Skeletal muscle satellite cell (primary cell): ENCODE data around the gene CYP51A1.
"Not testable (repeated sequence)": the region's sequence is repeated elsewhere in the genome, so short reads cannot be mapped to it uniquely, and the experiment has no call there.

Source experiments
- H3K27me3 ChIP-seq: 2 replicates; pipeline ENCODE4 v1.7.0; 2013; ENCODE audit warnings: low read length; ENCODE audit not compliant: control insufficient read depth, insufficient read depth
- H3K36me3 ChIP-seq: 2 replicates; pipeline ENCODE4 v1.7.0; 2013; ENCODE audit warnings: mild to moderate bottlenecking, control low read depth, low read length; ENCODE audit not compliant: insufficient read depth
- H3K4me1 ChIP-seq: 2 replicates; pipeline ENCODE4 v1.7.0; 2013; ENCODE audit warnings: low read length; ENCODE audit not compliant: control insufficient read depth, insufficient read depth
- H3K4me2 ChIP-seq: 2 replicates; pipeline ENCODE4 v1.7.0; 2013; ENCODE audit warnings: mild to moderate bottlenecking, low read length
- H3K4me3 ChIP-seq: 2 replicates; pipeline ENCODE4 v1.7.0; 2013; ENCODE audit warnings: low read length
- H3K9ac ChIP-seq: 2 replicates; pipeline ENCODE4 v1.7.0; 2013; ENCODE audit warnings: mild to moderate bottlenecking, low read depth, low read length, moderate library complexity
- H3K9me3 ChIP-seq: replicated peaks from 2 replicates; pipeline ENCODE4 v1.7.0; 2013; ENCODE audit warnings: mild to moderate bottlenecking, control low read depth, low read length

CYP51A1 gene

GRCh38 chr7:92143192-92143880 lies 9.1 kb upstream of the CYP51A1 start:
- not testable (repeated sequence) for H3K4me3 ChIP-seq, H3K9me3 ChIP-seq, H3K4me2 ChIP-seq, H3K27me3 ChIP-seq, H3K4me1 ChIP-seq, H3K36me3 ChIP-seq, H3K9ac ChIP-seq

GRCh38 chr7:92142791-92143190 lies 8.5 kb upstream of the CYP51A1 start:
- H3K4me3 ChIP-seq, H3K36me3 ChIP-seq, H3K9me3 ChIP-seq, H3K27me3 ChIP-seq, H3K4me2 ChIP-seq, H3K9ac ChIP-seq, H3K4me1 ChIP-seq: not testable (repeated sequence)

- H3K9ac ChIP-seq, result no peak overlapping the region
- H3K4me3 ChIP-seq, result no peak overlapping the region
- H3K4me2 ChIP-seq, result no peak overlapping the region
- no peaks in the 10 kb centered on the region for H3K36me3 ChIP-seq
- H3K27me3 ChIP-seq, result no peaks in the 10 kb centered on the region
- H3K9me3 ChIP-seq, result no peaks in the 10 kb centered on the region
- no peaks in the 10 kb centered on the region for H3K4me1 ChIP-seq
Measured at GRCh38 chr7:92141161-92141560, 6.9 kb upstream of the CYP51A1 start.

- no peak overlapping the region for H3K4me2 ChIP-seq
- no peak overlapping the region for H3K9ac ChIP-seq
- peaks cover 4% of the 10 kb centered on the region for H3K4me1 ChIP-seq
- no peaks in the 10 kb centered on the region for H3K36me3 ChIP-seq
- no peaks in the 10 kb centered on the region for H3K27me3 ChIP-seq
- H3K4me3 ChIP-seq, result no peak overlapping the region
- H3K9me3 ChIP-seq, result no peaks in the 10 kb centered on the region
Measured at GRCh38 chr7:92137557-92137956, 3.3 kb upstream of the CYP51A1 start.

- Histone ChIP-seq H3K9me3 (no peaks in the 10 kb centered on the region), H3K9ac (peak overlapping the region; percentile 92), H3K4me3 (peak overlapping the region; percentile 82), H3K27me3 (no peaks in the 10 kb centered on the region), H3K36me3 (peaks cover 8% of the 10 kb centered on the region), H3K4me2 (peak overlapping the region; percentile 80), H3K4me1 (peaks cover 9% of the 10 kb centered on the region)
Measured at GRCh38 chr7:92135052-92135889, 994 bp upstream of the CYP51A1 start.

GRCh38 chr7:92133737-92134270 lies 473 bp downstream of the CYP51A1 start:
- Histone ChIP-seq H3K9ac (peak overlapping the region; percentile 92), H3K4me3 (peak overlapping the region; percentile 82)

GRCh38 chr7:92133133-92133736 lies 1.0 kb downstream of the CYP51A1 start:
- peak overlapping the region; percentile 80 for H3K4me2 ChIP-seq
- no peaks in the 10 kb centered on the region for H3K9me3 ChIP-seq
- peaks cover 9% of the 10 kb centered on the region for H3K4me1 ChIP-seq
- H3K4me3 ChIP-seq, result peak overlapping the region; percentile 82
- H3K27me3 ChIP-seq, result no peaks in the 10 kb centered on the region
- peaks cover 28% of the 10 kb centered on the region for H3K36me3 ChIP-seq
- peak overlapping the region; percentile 92 for H3K9ac ChIP-seq

More at GRCh38 chr7:92133737-92134270, 473 bp downstream of the CYP51A1 start:
- Histone ChIP-seq H3K9me3 (no peaks in the 10 kb centered on the region), H3K27me3 (no peaks in the 10 kb centered on the region), H3K36me3 (peaks cover 23% of the 10 kb centered on the region), H3K4me1 (peaks cover 9% of the 10 kb centered on the region), H3K4me2 (peak overlapping the region; percentile 80)

GRCh38 chr7:92131764-92132330 lies 2.4 kb downstream of the CYP51A1 start:
- Histone ChIP-seq H3K27me3 (no peaks in the 10 kb centered on the region), H3K4me2 (peak overlapping the region; percentile 80), H3K4me1 (peaks cover 9% of the 10 kb centered on the region), H3K9ac (no peak overlapping the region), H3K36me3 (peaks cover 42% of the 10 kb centered on the region), H3K9me3 (no peaks in the 10 kb centered on the region), H3K4me3 (peak overlapping the region; percentile 82)

GRCh38 chr7:92131093-92131492 lies 3.2 kb downstream of the CYP51A1 start:
- Histone ChIP-seq H3K9ac (no peak overlapping the region), H3K27me3 (no peaks in the 10 kb centered on the region), H3K4me3 (no peak overlapping the region), H3K4me2 (no peak overlapping the region), H3K9me3 (no peaks in the 10 kb centered on the region), H3K4me1 (peaks cover 9% of the 10 kb centered on the region), H3K36me3 (peaks cover 50% of the 10 kb centered on the region)

GRCh38 chr7:92121681-92122080 lies 12.6 kb downstream of the CYP51A1 start:
- H3K9ac ChIP-seq, result no peak overlapping the region
- no peaks in the 10 kb centered on the region for H3K4me1 ChIP-seq
- no peaks in the 10 kb centered on the region for H3K9me3 ChIP-seq
- no peak overlapping the region for H3K4me3 ChIP-seq
- peaks cover 65% of the 10 kb centered on the region for H3K36me3 ChIP-seq
- no peak overlapping the region for H3K4me2 ChIP-seq
- H3K27me3 ChIP-seq, result no peaks in the 10 kb centered on the region

GRCh38 chr7:92119213-92119759 lies 15.0 kb downstream of the CYP51A1 start:
- Histone ChIP-seq H3K27me3 (no peaks in the 10 kb centered on the region), H3K9me3 (no peaks in the 10 kb centered on the region), H3K9ac (no peak overlapping the region), H3K36me3 (peaks cover 63% of the 10 kb centered on the region), H3K4me3 (no peak overlapping the region), H3K4me2 (no peak overlapping the region), H3K4me1 (no peaks in the 10 kb centered on the region)
